TTC549 (cell line): ENCODE measurements around the gene SLC22A1.
"Not testable (repeated sequence)": the region's sequence is repeated elsewhere in the genome, so short reads cannot be mapped to it uniquely, and the experiment has no call there.

Experiments
- FAIRE-seq: peaks from 2 replicates; lab custom pipeline; 2012; peaks lifted over from hg19 to GRCh38; lab: Jason Lieb, UNC

SLC22A1 gene

GRCh38 chr6:160121558-160121957 is at the start of gene SLC22A1:
TSS of gene SLC22A1 (plus strand) at chr6:160121815. CDS start at chr6:160121936, 121 bp downstream.
- no peak for FAIRE-seq

DNA sequence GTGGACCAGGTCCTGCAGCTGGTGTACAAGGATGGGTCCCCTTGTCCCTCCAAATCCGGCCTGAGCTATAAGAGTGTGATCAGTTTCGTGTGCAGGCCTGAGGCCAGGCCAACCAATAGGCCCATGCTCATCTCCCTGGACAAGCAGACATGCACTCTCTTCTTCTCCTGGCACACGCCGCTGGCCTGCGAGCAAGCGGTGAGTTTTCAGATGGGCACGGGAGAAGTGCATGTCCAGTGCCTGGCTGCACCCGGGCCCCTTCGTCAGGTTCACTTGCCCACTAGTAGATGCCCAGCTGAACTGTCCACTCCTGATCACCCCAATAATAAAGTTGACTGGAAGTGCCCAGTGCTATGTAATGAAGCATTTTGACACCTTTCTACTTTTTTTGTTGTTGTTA is 48.3 kb upstream of the SLC22A1 start:
- FAIRE-seq = no peak

GRCh38 chr6:160076009-160076408 is 45.6 kb upstream of the SLC22A1 start:
- FAIRE-seq = no peak

GRCh38 chr6:160077024-160077423 is 44.6 kb upstream of the SLC22A1 start:
- no peak for FAIRE-seq

DNA sequence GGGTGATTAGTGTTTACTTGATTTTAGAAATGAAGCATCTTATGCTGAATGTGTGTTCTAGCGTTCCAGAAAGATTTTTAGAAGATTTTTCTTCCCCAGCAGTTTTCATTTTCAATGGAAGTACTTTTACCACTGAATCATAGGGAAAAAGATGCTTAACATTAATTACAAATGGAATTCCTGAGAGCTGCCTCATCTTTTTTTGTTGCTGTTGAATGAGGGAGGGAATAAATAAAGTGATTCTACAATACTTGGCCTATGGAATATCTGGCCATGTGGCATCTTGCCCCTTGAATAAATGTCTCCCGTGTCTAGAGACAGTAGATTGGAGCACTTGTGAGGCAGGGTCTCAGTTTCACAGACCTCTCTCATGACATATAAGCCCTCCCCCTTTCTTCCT is 44.1 kb upstream of the SLC22A1 start:
- no peak for FAIRE-seq

DNA sequence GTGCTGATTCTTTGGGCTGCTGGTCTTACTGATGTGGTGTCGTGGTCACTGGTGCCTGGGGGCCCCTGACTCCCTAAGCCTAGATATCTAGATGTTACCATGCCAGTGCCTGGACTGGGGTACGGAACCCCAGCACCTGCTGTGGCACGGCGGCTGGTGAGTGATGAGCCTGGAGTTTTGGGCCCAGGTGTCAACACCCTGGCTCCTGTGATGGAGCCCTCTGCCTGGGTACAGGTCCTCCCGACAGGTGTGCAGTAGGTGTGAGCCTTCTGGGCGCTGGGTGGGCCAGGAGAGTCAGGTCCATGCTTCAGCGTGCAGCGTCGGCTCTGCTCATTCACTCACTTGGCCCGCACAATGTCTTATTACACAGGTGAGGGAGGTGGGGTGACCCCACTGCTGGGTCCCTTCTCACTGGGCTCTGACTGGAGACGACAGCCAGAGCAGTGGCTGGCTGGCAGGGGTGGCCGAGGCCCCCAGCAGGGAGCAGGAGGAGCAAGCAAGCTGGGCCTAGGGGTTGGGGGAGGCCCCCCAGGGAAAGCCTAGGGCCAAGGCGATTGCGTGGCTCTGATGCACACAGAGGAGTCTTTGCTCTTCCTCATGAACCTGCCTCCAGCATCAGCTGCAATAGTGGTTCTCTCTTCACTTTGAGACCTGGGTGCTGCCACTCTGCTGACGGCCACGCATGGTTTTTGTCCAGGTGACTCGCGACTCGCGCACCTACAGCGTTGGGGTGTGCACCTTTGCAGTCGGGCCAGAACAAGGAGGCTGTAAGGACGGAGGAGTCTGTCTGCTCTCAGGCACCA is 42.5 kb upstream of the SLC22A1 start:
- FAIRE-seq = no peak

DNA sequence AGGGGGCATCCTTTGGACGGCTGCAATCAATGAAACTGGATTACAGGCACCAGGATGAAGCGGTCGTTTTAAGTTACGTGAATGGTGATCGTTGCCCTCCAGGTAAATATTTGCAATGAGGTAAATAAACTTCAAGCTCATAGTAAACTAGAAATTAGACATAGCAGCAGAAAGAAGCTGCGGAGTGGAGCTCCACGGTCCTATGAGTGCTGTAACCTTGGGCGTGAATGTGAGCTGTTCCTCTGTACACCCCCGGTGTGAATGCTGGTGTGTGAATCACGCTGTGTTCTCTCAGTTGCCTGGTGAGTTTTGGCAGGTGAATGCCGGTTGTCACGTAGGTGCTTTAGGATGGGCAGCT is 42.0 kb upstream of the SLC22A1 start:
- FAIRE-seq = no peak

GRCh38 chr6:160080097-160080496 is 41.5 kb upstream of the SLC22A1 start:
- no peak for FAIRE-seq

GRCh38 chr6:160081398-160081797 is 40.2 kb upstream of the SLC22A1 start:
- no peak for FAIRE-seq

DNA sequence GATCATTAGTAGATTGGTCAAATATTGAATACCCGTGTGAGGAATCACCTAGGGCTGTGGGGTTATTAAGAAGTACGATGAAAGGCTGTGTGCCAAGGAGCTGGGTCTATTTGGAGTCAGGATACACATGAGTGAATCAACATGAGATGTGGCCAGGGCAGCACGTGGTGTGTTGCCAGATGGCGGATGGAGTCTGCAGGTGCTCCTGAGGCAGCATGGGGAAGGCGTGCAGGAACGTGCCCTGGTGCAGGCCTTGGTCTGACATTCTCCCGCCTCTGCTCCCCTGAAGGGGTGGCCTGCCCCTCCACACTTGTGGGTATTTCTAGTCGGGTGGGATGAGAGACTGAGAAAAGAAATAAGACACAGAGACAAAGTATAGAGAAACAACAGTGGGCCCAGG is 39.0 kb upstream of the SLC22A1 start:
- FAIRE-seq = no peak

DNA sequence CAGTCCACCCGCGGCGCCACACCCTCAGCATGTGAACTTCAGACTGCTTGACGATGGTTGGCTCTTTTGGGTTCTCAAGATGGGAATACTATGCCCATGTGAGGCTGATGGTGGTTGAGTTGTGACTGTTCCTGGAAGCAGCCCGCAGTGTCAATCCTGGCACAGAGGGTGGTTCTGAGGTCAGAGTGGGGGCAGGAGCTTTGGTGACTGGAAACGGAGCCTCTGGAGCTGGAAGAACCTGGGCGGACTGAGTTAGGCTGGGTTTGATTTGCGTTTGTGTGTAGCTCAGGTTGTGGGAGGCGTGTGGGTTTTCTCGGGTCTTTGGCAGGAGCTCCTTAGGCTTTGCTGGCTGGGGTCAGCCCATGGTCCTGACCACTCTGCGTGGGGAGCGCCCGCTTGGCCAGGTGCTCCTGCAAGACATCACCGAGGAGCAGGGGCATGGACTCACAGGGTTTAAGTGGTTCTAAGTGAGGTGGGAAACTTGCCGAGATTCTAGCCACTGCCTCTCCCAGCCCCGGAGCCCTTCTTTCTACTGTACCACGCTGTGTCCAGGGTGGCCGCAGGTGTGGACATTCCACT is 37.3 kb upstream of the SLC22A1 start:
- FAIRE-seq = no peak

GRCh38 chr6:160085226-160085625 is 36.4 kb upstream of the SLC22A1 start:
- FAIRE-seq = no peak

- no peak for FAIRE-seq
Observed at GRCh38 chr6:160085713-160086505, 35.7 kb upstream of the SLC22A1 start.

DNA sequence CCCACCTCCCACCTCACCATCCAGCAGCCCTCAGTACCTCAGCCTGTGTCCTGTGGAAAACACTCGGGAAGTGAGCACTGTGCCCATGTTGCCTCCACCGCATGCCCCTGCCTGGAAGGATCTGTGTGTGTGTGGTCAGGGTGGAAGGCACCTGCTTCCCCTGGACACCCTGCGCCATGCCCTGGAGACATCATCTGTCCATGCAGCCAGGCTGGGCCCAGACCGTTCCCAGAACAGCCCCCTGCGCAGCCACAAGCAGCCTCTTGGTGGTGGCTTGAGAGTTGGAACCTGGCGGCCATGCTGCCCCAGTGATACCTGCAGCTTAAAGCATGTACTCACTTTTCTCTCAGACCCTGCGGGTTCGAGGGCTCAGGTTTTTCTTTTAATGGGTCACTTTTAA is 34.9 kb upstream of the SLC22A1 start:
- no peak for FAIRE-seq

DNA sequence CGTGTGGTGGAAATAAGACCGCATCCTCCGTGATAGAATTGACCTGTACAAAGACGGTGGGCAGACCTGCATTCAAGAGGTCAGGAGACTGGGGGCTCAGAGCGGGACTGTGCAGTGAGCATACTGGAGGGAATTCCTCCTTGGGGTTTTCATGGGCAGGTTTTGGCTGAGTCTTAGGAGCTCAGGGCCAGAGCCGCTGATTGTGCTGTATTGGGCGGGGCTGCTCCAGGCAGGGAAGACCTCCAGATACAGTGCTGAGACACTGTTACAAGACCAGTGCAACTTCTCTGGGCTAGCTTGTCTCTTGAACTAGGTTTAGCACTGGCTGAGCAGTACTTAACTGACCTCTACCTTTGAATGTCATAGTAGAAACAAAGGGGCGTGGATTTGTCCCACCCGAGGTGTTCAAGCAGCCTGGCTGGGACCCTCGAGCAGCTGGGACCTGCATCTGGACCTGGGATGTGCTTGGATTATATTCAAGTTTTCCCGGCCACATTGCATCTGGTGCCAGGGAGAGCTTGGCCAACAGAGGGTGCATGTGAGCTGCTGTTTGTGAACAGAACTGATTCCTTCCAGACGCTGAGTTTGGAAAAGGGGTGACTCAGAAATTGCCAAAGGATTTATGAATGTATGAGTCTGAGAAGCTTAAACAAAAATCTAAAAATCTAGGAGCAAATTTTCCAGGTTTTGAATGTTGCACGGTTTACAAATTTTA is 33.4 kb upstream of the SLC22A1 start:
- no peak for FAIRE-seq

DNA sequence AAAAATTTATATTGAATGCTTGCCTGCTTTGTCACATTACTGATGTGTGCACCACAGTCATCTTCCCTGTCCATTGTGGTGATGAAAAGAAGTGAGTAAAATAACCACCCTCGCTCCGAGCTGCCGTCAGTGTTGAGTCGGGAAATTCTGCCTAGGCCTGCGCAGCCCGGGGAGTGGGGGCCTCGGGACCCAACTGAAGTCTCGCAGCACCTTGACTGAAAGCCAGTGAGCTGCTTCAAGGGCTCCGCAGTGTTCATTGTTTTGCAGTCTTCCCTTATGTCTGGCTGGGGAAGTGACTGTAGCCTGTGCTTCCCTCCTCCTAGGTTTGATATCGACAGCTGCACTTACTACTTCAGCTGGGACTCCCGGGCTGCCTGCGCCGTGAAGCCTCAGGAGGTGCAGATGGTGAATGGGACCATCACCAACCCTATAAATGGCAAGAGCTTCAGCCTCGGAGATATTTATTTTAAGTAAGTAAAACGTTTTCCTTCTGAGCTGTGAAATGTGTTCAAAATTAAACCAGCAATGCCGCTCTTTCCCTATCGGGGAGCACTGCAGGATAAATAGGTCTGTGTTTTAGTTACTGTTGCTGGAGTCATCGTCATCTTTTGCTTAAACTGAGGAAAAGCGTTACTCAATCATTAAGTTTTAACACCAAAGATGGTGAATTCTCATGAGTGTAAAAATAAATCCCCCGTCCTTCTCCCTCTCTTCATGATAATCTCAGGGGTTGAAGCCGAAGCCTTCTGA is 32.7 kb upstream of the SLC22A1 start:
- no peak for FAIRE-seq

DNA sequence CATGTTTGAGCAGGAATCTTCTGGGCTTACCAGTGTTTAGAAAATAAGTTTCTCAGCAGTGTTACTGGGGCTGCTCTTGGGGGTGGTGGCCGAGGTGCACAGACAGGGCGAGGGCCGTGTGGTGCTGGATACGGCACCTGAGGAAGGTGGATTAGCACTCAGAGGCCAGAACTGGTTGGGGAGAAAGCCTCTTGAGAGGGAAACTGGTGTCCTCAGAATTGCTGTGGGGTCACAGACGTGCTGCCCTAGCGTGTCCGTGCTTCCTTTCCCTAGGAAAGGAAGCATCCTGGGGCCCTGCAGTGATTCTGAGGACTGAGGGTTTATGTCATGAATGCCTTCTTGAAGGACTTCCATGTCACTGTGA is 32.1 kb upstream of the SLC22A1 start:
- FAIRE-seq = no peak

DNA sequence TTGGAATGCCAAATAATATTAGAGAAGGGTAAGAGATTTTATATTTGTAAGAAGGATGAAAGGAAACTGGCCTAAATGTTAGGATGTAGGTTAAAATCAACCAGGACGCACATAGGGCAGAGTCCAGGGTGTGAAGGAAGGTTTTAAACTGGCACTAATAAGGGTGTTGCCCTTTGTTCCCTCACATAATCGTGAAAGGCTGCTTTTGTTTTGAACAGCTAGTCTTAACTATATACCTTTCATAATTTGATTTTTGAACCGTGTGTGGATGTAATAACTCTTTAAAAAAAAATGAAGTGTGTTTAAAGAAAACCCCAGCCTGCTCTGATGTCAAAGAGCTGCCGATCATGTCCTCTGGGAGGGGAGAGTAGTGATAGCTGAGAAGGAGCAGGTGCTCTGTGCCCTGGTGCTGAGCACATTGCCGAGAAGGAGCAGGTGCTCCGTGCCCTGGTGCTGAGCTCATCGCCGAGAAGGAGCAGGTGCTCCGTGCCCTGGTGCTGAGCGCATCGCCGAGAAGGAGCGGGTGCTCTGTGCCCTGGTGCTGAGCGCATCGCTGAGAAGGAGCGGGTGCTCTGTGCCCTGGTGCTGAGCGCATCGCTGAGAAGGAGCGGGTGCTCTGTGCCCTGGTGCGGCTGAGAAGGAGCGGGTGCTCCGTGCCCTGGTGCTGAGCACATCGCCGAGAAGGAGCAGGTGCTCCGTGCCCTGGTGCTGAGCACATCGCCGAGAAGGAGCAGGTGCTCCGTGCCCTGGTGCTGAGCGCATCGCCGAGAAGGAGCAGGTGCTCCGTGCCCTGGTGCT is 31.0 kb upstream of the SLC22A1 start:
- FAIRE-seq = not testable (repeated sequence)

DNA sequence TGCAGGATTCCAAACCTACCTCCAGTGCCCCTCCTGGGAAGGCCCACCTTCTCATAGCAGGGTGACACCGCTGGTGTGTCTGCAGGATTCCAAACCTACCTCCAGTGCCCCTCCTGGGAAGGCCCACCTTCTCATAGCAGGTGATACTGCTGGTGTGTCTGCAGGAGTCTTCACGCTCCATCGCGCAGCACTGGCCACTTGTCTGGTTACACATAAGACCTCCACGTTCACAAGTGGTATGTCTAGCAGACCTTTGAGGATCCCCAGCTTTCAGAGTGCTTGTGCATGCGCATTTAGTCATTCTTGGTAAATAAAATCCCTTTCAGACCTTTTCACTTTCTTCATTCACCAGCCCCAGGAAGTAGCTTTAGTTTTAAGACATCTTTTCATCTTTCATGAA is 29.4 kb upstream of the SLC22A1 start:
- FAIRE-seq = not testable (repeated sequence)

DNA sequence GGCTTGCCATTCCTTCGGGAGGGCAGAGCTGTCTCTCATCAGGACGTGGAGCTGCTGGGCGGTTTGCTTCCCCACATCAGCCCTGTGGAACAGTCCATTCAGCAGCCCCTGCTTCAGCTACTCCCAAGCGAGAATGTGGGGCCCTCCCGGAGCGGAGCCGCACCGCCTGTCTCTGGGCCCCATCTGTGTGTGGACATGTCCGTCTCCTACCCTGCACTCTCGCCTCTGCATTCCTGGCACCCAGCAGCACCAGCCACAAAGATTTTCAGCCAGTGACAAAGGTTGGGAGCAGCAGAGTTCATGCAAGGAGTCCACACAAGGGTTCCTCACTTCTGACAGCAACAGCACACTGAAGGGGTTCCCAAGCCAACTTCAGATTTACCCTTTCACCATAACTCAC is 29.0 kb upstream of the SLC22A1 start:
- FAIRE-seq = no peak

DNA sequence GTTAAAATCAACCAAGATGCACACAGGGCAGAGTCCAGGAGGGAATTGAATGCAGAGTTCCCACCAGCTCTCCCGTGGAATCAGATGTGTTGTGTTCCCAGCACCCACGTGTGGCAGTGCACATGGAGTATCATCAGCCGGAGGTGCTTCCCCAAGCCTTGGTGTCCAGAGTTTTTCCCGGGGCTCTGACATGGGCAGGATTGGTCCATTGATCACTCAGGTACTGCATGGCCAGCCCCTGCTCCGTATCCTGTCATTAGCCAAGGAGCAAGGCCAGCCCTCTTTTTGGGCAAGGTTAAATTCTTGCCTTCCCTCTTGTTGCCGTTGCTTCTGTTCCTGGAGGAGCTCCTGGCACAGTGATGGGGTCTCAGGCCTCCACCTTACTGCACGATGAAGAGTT is 28.6 kb upstream of the SLC22A1 start:
- no peak for FAIRE-seq
